CD4-positive, alpha-beta T cell treated with Interleukin-17A for 4 hours (primary cell): ENCODE results near the gene LMF1.
"Not testable (repeated sequence)": the region's sequence is repeated elsewhere in the genome, so short reads cannot be mapped to it uniquely, and the experiment has no call there.

ENCODE experiments used
- DNase-seq: peaks from one replicate; pipeline ENCODE4 v3.0.0-alpha.2; 2020; ENCODE audit warnings: mixed read lengths

The LMF1 gene

GRCh38 chr16:861446-861845 lies 109.3 kb downstream of the LMF1 start:
- DNase-seq = no peak

- no peak for DNase-seq
These were observed 109.9 kb downstream of the LMF1 start for GRCh38 chr16:860891-861290.

DNA sequence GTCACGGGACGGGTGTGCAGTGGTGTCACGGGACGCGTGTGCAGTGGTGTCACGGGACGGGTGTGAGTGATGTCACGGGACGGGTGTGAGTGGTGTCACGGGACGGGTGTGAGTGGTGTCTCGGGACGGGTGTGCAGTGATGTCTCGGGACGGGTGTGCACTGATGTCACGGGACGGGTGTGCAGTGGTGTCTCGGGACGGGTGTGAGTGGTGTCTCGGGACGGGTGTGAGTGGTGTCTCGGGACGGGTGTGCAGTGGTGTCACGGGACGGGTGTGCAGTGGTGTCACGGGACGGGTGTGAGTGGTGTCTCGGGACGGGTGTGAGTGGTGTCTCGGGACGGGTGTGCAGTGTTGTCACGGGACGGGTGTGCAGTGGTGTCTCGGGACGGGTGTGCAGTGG lies 111.8 kb downstream of the LMF1 start:
- not testable (repeated sequence) for DNase-seq

GRCh38 chr16:858441-858840 lies 112.3 kb downstream of the LMF1 start:
- not testable (repeated sequence) for DNase-seq

- DNase-seq = no peak
These were observed 114.0 kb downstream of the LMF1 start for GRCh38 chr16:856811-857210.

- no peak for DNase-seq
These were observed 114.7 kb downstream of the LMF1 start for GRCh38 chr16:856101-856500.

DNA sequence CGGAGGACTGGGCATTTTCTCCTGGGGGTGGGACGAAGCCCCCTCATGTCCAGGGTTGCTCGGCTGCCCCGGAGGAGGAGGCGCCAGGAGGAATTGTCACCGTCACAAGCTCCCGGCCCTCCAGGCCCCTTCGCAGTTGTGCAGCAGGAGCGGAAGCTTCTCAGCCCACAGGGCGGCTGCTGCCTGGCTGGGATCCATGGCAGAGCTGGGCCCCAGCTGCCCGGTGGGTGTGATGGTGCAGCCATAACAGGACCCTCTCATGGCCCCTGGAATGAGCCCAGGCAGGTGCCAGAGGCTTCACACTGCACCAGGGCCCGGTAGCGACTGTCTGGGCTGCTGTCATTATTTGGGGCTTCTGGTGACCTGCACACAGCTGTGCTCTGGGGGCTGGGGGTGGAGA lies 115.3 kb downstream of the LMF1 start:
- DNase-seq = no peak

DNA sequence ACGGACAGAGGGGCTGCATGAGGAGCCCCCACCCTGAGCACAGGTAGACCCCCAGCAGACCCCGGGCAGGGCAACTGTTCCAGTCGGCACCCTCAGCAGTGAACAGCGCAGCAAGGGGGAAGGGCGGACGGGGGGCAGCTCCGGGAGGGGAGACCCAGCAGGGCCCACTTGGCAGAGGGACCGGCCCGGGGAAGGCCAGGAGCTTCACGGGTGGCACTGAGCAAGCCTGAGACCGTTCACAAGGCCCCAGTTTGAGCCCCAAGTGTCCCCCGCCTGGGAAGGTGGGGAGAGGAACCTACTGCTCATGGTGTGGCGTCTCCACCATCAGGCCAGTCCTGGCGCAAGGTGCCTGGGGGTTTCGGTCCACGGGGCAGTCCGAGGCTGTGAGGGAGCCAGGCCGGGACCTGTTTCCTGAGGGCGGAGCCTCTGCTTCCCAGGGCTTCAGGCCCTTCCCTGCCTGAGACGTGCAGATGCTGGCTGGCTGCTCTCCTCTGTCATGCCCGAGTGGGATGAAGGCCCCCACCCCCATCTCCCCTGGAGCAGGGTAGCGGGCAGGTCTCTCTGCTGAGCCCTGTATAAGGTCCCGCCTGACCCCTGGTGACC lies 115.9 kb downstream of the LMF1 start:
- DNase-seq = no peak

DNA sequence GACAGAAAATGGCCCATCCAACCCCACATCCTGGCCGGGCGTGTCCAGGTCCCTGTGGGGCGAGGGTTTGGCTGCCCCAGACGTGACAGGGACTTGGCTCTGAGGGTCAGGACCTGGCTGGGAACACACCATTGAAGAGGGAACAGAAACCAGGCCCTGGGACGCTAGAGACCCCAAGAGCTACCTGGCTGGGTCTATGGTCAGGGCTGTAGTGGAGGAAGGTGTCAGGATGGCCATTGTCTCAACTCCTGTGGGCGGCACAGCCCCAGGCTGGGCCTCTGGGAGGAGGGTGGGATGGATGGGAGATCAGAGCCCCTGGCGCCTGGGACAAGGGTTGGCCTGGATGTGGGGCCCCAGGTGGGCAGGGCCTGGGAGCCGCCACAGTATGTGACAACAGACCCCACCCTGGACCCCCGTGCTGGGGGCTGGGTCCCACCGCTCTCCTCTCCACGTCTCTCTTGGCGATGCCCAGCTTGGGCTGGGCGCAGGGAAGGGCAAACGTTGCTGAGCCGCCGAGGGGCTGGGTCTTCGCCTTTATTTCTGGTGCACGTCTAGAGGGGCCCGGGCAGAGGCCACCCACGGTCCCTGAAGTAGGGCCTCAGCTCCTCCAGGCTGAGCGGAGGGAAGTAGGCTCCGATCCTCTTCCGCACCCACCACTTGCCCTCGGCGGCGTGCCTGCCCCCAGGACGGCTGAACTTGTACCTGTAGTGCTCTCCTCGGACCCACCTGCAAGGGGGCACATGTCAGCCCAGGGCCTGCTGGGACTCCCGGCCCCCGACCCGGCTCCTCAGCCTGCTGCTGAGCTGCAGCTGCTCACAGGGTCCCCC lies 116.6 kb downstream of the LMF1 start:
- no peak for DNase-seq

DNA sequence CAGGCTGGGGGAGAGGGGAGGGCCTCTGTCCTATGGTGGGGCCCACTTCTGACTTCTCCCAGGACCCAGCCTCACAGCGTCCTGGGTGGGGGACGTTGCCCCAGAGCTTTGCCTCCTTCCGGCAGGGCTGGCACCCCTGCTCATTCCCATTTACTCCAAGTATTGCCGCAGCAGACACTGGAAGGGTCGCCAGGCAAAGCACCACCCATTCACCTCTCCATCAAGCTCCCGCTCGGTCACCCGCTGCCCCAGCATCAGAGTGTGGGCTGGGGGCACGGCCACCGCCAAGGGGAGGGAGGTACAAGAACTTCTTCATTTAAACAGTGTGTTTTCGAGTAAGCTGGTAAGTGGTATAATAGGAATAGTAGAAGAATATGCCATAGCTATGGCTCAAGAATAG lies 117.5 kb downstream of the LMF1 start:
- DNase-seq = no peak

DNA sequence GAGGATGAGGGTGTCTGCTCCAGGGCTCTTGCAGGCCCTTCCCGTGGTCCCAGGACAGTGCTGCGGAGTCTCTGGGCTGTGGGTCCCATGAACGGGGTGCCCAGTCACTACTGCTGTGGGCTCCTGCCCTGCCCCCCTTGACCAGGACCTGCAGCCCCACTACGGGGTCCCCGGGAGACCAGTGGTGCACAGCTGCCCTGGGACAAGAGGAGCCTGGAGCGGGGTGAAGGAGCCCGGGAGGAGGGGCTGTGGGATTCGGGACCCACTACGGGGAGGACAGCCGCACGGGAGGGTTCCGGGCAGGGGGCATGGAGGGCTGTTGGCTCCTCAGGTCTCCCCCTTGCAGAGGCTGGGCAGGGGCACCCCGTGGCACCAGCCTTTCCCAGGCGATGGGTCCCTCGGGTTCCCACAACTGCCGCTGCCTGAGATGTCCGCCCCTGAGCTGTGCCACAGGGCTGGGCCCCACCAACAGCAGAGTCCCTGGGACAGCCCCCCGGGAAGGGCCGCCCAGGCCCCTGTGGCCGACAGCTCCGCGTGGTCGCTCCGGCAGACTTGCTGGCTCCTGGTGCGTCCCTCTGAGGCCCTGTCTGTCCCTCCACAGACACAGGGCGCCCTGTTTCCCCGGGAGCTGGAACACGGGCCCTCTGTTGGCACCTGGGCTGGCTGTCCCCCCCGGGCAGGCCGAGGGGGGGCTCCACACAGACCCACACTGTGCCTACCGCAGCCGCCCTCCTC lies 118.2 kb downstream of the LMF1 start:
- no peak for DNase-seq

- DNase-seq = no peak
These were observed 118.9 kb downstream of the LMF1 start for GRCh38 chr16:851871-852270.

DNA sequence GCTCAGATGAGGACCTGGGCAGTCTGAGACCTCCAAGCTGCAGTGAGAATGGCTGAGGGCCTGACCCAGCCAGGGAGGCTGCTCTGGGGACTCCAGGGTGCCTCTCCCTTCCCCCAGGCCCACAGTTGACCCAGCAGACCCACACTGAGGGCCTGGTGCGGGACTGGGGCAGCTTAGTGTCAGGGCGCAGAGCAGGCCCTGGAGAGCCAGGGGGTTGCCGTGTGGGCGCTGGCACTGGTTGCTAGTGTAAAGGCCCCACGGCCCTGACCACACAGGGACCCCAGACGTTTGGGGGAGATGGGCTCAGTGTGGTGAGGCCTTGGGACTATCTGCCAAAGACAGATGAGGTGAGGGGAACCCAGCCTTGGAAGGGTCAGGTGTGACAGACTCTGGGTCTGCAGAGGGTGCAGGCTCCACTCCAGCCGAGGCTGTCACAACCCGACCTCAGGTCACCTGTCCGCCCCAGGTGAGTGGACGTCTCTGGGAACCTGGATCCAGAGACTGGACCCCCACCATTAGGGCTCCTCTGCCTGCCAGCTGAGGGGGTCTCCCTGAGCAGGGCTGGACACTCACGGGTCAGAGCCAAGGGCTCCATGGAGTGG lies 119.5 kb downstream of the LMF1 start:
- DNase-seq = no peak

- no peak for DNase-seq
These were observed 120.1 kb downstream of the LMF1 start for GRCh38 chr16:850668-851067.

DNA sequence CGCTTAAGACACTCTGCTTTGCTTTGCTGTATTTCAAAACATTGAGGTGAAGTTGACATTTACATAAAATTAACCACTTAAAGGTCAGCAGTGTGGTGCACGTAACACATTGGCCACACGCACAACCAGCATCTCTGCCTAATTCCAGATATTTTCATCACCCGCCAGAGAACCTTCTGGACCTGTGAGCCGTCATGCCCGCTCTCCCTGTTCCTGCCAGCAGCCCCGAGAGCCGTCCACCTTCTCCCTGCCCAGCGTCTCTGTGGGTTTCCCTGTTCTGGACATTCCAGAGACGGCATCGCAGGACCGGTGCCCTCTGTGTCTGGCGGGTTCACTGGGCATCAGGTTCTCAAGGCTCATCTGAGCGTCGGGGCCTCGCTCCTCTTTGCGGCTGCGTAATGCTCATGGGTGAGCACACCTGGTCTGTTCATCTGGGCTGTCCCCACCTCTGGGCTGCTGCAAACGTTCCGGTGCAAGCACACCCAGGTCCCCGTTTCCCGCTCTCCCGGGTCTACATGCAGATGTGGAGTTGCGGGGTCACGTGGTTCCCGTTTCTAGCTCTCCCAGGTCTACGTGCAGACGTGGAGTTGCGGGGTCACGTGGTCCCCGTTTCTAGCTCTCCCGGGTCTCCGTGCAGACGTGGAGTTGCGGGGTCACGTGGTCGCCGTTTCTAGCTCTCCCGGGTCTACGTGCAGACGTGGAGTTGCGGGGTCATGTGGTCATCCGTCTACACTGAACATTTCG lies 122.1 kb downstream of the LMF1 start:
- no peak for DNase-seq

- no peak for DNase-seq
These were observed 122.9 kb downstream of the LMF1 start for GRCh38 chr16:847681-848445.

GRCh38 chr16:847151-847550 lies 123.6 kb downstream of the LMF1 start:
- DNase-seq = no peak

DNA sequence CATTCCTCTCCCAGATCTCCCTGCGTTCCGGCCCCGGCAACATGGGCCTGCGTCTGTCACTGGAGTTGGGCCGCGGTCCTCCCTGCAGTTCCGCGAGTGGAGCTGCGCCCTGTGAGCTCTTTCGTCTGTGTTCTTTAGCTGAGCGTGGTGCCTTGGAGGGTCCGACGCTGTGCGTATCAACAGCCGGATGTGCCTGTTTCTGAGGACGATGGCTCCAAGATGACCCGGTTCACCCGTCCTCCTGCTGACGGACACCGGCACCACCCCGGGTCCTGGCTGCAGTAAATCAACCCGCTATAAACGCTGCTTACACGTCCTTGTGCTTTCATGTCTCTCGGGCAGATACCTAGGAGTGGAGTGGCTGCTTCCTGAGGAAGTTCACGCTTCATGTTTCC lies 125.4 kb downstream of the LMF1 start:
- DNase-seq = no peak

DNA sequence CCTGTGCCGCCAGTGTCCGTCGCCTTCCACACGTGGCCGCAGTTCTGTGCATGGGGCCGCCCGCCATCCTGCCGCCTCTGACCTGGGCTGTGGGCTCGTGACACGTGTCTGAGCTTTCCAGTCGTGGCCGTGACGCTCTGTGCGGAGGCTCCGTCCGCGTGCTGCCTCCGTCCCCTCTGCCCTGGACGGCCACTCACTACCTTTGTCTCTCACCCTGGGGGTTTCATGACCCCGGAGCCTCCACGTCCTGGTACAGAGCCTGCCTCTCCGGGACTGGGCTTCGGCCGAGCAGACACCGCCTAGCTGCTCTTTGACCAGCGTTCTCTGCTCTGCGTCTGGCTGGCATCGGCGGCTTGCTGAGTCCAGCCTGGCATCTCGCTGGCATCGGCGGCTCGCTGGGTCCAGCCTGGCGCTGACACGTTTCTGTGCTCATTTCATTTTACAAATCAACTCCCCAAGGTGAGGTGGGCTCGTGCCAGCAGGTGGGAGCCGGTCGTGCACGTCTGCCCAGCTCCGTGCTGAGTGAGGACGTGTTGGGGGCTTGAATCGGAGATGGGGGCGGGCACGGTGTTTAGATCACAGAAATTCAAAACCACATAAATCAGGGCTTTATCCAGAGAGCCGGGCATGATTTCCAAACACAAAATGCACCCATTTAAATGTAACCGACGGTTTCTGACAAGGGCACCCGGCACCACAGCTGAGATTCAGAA lies 126.0 kb downstream of the LMF1 start:
- no peak for DNase-seq

DNA sequence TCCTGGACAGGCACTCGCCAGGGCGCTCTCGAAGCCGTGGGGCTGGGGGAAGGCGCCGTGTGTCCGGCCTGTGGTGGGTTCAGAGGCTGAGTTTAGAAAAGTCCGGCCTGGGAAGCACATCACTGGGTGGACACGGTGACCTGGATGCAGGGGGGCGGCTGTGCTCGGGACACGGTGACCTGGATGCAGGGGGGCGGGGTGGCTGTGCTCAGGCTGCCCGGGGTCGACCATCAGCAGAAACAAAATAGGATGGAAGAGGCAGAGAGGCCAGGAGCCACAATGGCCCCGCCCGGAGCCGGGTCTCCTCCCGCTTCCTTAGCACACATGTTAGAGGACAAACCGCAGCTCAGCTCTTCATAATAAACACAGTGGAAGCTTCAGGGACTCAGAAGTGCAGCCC lies 127.0 kb downstream of the LMF1 start:
- no peak for DNase-seq
